ENCODE results near the gene GPR160.

The GPR160 gene

DNA sequence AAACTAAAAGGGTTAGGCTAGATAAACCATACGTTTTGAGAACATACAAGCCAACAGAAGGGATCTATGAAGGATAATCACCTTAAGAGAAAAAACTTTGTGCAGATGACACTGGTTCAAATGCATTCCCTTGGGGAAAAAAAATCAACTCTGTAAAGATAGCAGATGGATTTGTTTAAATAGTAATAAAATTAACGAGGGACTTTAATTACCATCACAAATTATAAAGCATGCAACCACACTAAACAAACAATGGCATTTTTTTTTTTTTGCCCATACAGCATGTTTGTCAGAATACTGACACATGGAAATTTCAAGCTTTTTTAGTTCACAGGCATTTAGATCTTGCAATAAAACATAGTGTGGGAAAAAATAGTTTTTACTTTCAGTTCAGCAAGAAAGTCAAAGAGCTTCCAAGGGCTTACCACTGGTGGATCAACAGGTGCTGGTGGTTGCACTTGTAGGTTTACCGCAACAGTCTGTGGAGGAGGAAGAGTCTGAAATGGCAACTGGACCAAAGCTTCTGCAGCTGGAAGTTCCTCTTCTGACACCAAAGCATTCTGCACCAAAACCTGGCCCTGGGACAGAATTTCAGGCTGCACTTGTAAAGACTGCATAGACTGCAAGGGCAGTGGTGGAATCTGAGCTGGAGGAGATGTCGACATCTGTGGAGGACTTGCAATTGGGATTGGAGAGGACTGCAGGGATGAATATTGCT lies 90.6 kb downstream of the GPR160 start:
- peak; percentile 97 for TF ChIP-seq POLR2AphosphoS5 (IDR thresholded peaks at IDR 0.05; ENCODE audit: low read depth)
- TF ChIP-seq, protein P1, sequence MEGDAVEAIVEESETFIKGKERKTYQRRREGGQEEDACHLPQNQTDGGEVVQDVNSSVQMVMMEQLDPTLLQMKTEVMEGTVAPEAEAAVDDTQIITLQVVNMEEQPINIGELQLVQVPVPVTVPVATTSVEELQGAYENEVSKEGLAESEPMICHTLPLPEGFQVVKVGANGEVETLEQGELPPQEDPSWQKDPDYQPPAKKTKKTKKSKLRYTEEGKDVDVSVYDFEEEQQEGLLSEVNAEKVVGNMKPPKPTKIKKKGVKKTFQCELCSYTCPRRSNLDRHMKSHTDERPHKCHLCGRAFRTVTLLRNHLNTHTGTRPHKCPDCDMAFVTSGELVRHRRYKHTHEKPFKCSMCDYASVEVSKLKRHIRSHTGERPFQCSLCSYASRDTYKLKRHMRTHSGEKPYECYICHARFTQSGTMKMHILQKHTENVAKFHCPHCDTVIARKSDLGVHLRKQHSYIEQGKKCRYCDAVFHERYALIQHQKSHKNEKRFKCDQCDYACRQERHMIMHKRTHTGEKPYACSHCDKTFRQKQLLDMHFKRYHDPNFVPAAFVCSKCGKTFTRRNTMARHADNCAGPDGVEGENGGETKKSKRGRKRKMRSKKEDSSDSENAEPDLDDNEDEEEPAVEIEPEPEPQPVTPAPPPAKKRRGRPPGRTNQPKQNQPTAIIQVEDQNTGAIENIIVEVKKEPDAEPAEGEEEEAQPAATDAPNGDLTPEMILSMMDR (IDR thresholded peaks at IDR 0.05; ENCODE audit: insufficient read depth, low read length), result no peak
- no peak for TF ChIP-seq GABPA (IDR thresholded peaks at IDR 0.05; ENCODE audit: low read depth)
- TF ChIP-seq SPI1 (IDR thresholded peaks at IDR 0.05; ENCODE audit: borderline replicate concordance, low read depth), result peak; percentile 72; the same call in 1 of the 2 replicates
- TF ChIP-seq, protein P2, sequence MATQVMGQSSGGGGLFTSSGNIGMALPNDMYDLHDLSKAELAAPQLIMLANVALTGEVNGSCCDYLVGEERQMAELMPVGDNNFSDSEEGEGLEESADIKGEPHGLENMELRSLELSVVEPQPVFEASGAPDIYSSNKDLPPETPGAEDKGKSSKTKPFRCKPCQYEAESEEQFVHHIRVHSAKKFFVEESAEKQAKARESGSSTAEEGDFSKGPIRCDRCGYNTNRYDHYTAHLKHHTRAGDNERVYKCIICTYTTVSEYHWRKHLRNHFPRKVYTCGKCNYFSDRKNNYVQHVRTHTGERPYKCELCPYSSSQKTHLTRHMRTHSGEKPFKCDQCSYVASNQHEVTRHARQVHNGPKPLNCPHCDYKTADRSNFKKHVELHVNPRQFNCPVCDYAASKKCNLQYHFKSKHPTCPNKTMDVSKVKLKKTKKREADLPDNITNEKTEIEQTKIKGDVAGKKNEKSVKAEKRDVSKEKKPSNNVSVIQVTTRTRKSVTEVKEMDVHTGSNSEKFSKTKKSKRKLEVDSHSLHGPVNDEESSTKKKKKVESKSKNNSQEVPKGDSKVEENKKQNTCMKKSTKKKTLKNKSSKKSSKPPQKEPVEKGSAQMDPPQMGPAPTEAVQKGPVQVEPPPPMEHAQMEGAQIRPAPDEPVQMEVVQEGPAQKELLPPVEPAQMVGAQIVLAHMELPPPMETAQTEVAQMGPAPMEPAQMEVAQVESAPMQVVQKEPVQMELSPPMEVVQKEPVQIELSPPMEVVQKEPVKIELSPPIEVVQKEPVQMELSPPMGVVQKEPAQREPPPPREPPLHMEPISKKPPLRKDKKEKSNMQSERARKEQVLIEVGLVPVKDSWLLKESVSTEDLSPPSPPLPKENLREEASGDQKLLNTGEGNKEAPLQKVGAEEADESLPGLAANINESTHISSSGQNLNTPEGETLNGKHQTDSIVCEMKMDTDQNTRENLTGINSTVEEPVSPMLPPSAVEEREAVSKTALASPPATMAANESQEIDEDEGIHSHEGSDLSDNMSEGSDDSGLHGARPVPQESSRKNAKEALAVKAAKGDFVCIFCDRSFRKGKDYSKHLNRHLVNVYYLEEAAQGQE (IDR thresholded peaks at IDR 0.05; ENCODE audit: insufficient replicate concordance, low read depth), result no peak
- Histone ChIP-seq H3K27me3 (ENCODE audit: insufficient read depth, poor library complexity, severe bottlenecking) (no peaks in the 10 kb centered on the region), H3K4me3 (replicated peaks; ENCODE audit: insufficient read depth, low read length) (no peak overlapping the region), H3K27ac (replicated peaks) (peak overlapping the region; percentile 41)
- DNase-seq (ENCODE audit: low read depth in 1 of 2, low spot score in 1 of 2), result peak; percentile 75 to 97

DNA sequence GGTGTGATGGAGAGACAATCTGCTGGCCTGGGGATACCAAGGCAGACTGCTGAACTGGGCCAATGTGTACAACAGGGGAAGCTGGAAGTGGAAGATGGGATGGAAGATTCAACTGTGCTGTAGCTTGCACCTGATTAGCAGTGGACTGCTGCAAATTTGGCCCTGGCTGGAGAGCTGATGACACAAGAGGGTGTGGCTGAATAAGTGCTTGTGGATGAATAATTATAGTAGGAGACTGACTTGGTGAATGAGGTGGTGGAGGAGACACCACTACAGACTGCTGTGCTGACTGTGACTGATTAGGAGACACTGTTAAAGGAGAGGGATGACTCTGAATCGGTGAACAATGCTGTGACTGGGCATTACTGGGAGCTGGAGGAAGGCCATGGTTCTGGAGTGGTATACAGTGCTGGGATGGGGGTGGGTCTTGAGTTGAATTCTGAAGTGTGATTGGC lies 91.2 kb downstream of the GPR160 start:
- peak in 1 of 2 experiments; percentile 40 for DNase-seq (ENCODE audit: low read depth in 1 of 2, low spot score in 1 of 2)
- TF ChIP-seq, protein P1 (IDR thresholded peaks at IDR 0.05; ENCODE audit: insufficient read depth, low read length), result no peak
- TF ChIP-seq, protein P2 (IDR thresholded peaks at IDR 0.05; ENCODE audit: insufficient replicate concordance, low read depth), result no peak
- TF ChIP-seq GABPA (IDR thresholded peaks at IDR 0.05; ENCODE audit: low read depth), result no peak
- no peak for TF ChIP-seq SPI1 (IDR thresholded peaks at IDR 0.05; ENCODE audit: borderline replicate concordance, low read depth)
- TF ChIP-seq POLR2AphosphoS5 (IDR thresholded peaks at IDR 0.05; ENCODE audit: low read depth), result no peak
- Histone ChIP-seq H3K27ac (replicated peaks) (peak overlapping the region; percentile 40), H3K27me3 (ENCODE audit: insufficient read depth, poor library complexity, severe bottlenecking) (no peaks in the 10 kb centered on the region), H3K4me3 (replicated peaks; ENCODE audit: insufficient read depth, low read length) (no peak overlapping the region)

DNA sequence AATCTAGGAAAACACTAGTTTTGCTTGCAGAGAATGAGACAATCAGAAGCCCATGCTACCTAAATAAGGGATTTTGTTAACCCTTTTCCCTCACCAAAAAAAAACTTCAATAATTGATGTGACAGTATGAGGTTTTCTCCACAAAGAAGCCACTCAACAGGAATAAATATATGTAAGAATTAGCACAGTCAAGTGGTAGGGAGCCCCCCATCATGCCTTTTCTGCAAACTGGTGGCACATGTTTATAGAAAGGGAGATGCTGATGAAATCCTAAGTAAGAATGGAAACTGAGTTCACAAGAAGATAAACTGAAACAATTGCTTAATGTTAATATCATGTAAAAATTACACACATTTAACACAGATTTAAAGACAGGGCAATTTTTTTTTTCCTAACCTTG lies 92.7 kb downstream of the GPR160 start:
- Histone ChIP-seq H3K4me3 (replicated peaks; ENCODE audit: insufficient read depth, low read length) (no peak overlapping the region), H3K27ac (replicated peaks) (peak overlapping the region; percentile 40), H3K27me3 (ENCODE audit: insufficient read depth, poor library complexity, severe bottlenecking) (no peaks in the 10 kb centered on the region)
- DNase-seq (ENCODE audit: low read depth in 1 of 2, low spot score in 1 of 2), result no peak
- TF ChIP-seq SPI1 (IDR thresholded peaks at IDR 0.05; ENCODE audit: borderline replicate concordance, low read depth) (no peak), POLR2AphosphoS5 (IDR thresholded peaks at IDR 0.05; ENCODE audit: low read depth) (no peak)
- TF ChIP-seq, protein P1 (IDR thresholded peaks at IDR 0.05; ENCODE audit: insufficient read depth, low read length), result no peak
- TF ChIP-seq, protein P2 (IDR thresholded peaks at IDR 0.05; ENCODE audit: insufficient replicate concordance, low read depth), result no peak
